ENCODE measurements around the gene MAPK11. TPM values are rescaled to one million over a fixed set of nuclear protein-coding genes. Genes with fewer than 3 reads are reported as not detected.

MAPK11 gene
- polyA plus RNA-seq, 3 donors = 0.81 TPM; not detected in 2

- H3K9ac ChIP-seq (ENCODE audit: insufficient read depth, low read length, poor library complexity, severe bottlenecking) = no peak overlapping the region
- H3K79me2 ChIP-seq (ENCODE audit: insufficient read depth, low read length) = peaks cover 34% of the 10 kb centered on the region
- H2AFZ ChIP-seq (ENCODE audit: insufficient read depth, low read depth, low read length, poor library complexity, severe bottlenecking) = no peak overlapping the region
- Mint-ChIP-seq H3K4me1 (peaks cover 38% of the 10 kb centered on the region), H3K9me3 (peaks cover 0 to 2% (median 0%) of the 10 kb centered on the region in 7 donors), H3K36me3 (peaks cover 0 to 9% of the 10 kb centered on the region in 2 donors), H3K4me3 (no peak overlapping the region), H3K27ac (peak overlapping the region in 5 of 7 donors; percentile 65 to 95 (median 86)), H3K27me3 (ENCODE audit: low read depth in 3 of 3) (peaks cover 2 to 3% (median 2%) of the 10 kb centered on the region in 3 donors)
- peaks cover 0 to 10% of the 10 kb centered on the region in 2 donors for H3K36me3 ChIP-seq (replicated peaks in 1 of 2; ENCODE audit: control insufficient read depth in 1 of 2, insufficient read depth in 2 of 2, low read length in 2 of 2)
- H3K27me3 ChIP-seq (ENCODE audit: control insufficient read depth in 2 of 2, insufficient read depth in 2 of 2, low read length in 2 of 2) = no peaks in the 10 kb centered on the region
- peak overlapping the region; percentile 83 to 90 for H3K27ac ChIP-seq (ENCODE audit: low read depth in 1 of 2, low read length in 2 of 2)
- H3K4me1 ChIP-seq (ENCODE audit: control insufficient read depth in 1 of 2, insufficient read depth in 2 of 2, low read length in 2 of 2) = peaks cover 50 to 51% of the 10 kb centered on the region in 2 donors
- H3K9me3 ChIP-seq (replicated peaks in 1 of 2; ENCODE audit: control insufficient read depth in 1 of 2, insufficient read depth in 1 of 2, low read length in 2 of 2) = no peaks in the 10 kb centered on the region
- WGBS (ENCODE audit: insufficient coverage) = 65% methylated on average over 7 of the region's 7 CpGs
- intact Hi-C loops (cut with micrococcal nuclease) = loop anchor here in 1 of 2 donors (2.0 to 10.0 kb wide), 2 partner anchors 17 to 345 kb away; partner anchors contain the start of genes DENND6B and PIM3
- H3K4me2 ChIP-seq (replicated peaks; ENCODE audit: extremely low read depth, low read length, poor library complexity, severe bottlenecking) = peak overlapping the region; percentile 83
- DNase-seq = no peak
- peaks cover 25% of the 10 kb centered on the region for H4K20me1 ChIP-seq (ENCODE audit: insufficient read depth, low read length)
- no peak overlapping the region for H3K4me3 ChIP-seq (replicated peaks in 1 of 3; ENCODE audit: low read depth in 2 of 3, low read length in 3 of 3)
- TF ChIP-seq CTCF (IDR thresholded peaks at IDR 0.05) = no peak
These were observed 39.4 kb upstream of the MAPK11 start for GRCh38 chr22:50309601-50309991.

- Histone ChIP-seq H3K4me1 (ENCODE audit: control insufficient read depth in 1 of 2, insufficient read depth in 2 of 2, low read length in 2 of 2) (peaks cover 48% of the 10 kb centered on the region in 2 donors), H3K4me3 (replicated peaks in 1 of 3; ENCODE audit: low read depth in 2 of 3, low read length in 3 of 3) (peak overlapping the region in 1 of 3 experiments; percentile 70), H3K36me3 (replicated peaks in 1 of 2; ENCODE audit: control insufficient read depth in 1 of 2, insufficient read depth in 2 of 2, low read length in 2 of 2) (peaks cover 0 to 10% of the 10 kb centered on the region in 2 donors), H3K79me2 (ENCODE audit: insufficient read depth, low read length) (peaks cover 35% of the 10 kb centered on the region), H3K4me2 (replicated peaks; ENCODE audit: extremely low read depth, low read length, poor library complexity, severe bottlenecking) (peak overlapping the region; percentile 83), H4K20me1 (ENCODE audit: insufficient read depth, low read length) (peaks cover 27% of the 10 kb centered on the region), H2AFZ (ENCODE audit: insufficient read depth, low read depth, low read length, poor library complexity, severe bottlenecking) (no peak overlapping the region), H3K27ac (ENCODE audit: low read depth in 1 of 2, low read length in 2 of 2) (peak overlapping the region; percentile 83 to 90), H3K9me3 (replicated peaks in 1 of 2; ENCODE audit: control insufficient read depth in 1 of 2, insufficient read depth in 1 of 2, low read length in 2 of 2) (no peaks in the 10 kb centered on the region), H3K9ac (ENCODE audit: insufficient read depth, low read length, poor library complexity, severe bottlenecking) (peak overlapping the region; percentile 65), H3K27me3 (ENCODE audit: control insufficient read depth in 2 of 2, insufficient read depth in 2 of 2, low read length in 2 of 2) (no peaks in the 10 kb centered on the region)
- peaks cover 0 to 2% (median 0%) of the 10 kb centered on the region in 7 donors for H3K9me3 Mint-ChIP-seq
- H3K27ac Mint-ChIP-seq = peak overlapping the region; percentile 76 to 97 (median 94)
- peak overlapping the region; percentile 56 to 82 for H3K4me3 Mint-ChIP-seq
- intact Hi-C loops (cut with micrococcal nuclease) = loop anchor here in 1 of 2 donors (2.0 to 10.0 kb wide), 2 partner anchors 18 to 344 kb away; partner anchors contain the start of genes DENND6B and PIM3
- no peak for TF ChIP-seq CTCF (IDR thresholded peaks at IDR 0.05)
- DNase-seq = no peak
- H3K36me3 Mint-ChIP-seq = peaks cover 0 to 9% of the 10 kb centered on the region in 2 donors
- WGBS (ENCODE audit: insufficient coverage) = 52% methylated on average over 7 of the region's 9 CpGs
- peaks cover 2% of the 10 kb centered on the region in 3 donors for H3K27me3 Mint-ChIP-seq (ENCODE audit: low read depth in 3 of 3)
- H3K4me1 Mint-ChIP-seq = peaks cover 36% of the 10 kb centered on the region
These were observed 38.9 kb upstream of the MAPK11 start for GRCh38 chr22:50308986-50309600.

Measured in CD14-positive monocyte (primary cell).